ENCODE measurements around the gene PRAME. TPM values are rescaled to one million over a fixed set of nuclear protein-coding genes. Genes with fewer than 3 reads are reported as not detected.

The PRAME gene
- total and polyA plus RNA-seq, 7 donors: 0.03 TPM; not detected in 6

DNA sequence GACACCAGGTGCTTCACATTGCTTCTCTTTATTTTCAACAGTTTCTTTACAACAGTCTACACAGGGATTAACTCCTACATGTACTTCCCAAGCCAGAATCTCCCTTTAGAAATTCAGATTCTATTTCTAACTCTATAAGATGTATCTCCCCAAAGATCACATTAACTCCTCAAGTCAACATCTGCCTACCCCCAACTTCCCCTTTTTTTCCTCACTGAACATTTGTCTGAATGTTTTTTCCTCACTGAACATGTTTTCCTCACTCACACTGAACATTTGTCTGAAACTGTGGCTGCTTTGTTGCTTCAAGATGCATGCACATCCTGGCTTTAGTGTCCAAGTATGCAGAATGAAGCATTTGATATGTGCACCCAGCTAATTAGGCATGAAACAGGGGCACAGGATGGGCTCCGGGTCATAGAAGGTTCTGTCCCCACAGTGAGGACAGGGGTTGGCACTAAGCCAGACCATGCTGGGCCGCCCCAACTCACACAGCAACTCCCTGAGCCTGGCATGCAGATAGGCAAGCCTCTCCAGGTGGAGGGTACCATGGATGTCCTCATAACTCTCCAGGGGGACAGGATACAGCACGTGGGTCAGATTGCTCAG is 11.3 kb downstream of the PRAME start:
- no peaks in the 10 kb centered on the region for H3K27me3 ChIP-seq (ENCODE audit: insufficient read depth in 3 of 3, low read length in 2 of 3)
- no peak for ATAC-seq

GRCh38 chr22:22547226-22547625 is 11.8 kb downstream of the PRAME start:
- H3K4me3 ChIP-seq: no peak overlapping the region
- 89 to 95% (median 89%) methylated on average over 3 of the region's 3 CpGs for WGBS, 3 donors
- H3K36me3 ChIP-seq (ENCODE audit: insufficient read depth in 1 of 2, low read depth in 1 of 2): no peaks in the 10 kb centered on the region
- no peak for TF ChIP-seq CTCF (IDR thresholded peaks at IDR 0.05)
- H3K9me3 ChIP-seq: no peaks in the 10 kb centered on the region
- no peak for ATAC-seq
- intact Hi-C loops (cut with DNase I): no loop called here
- H3K27ac ChIP-seq: no peak overlapping the region
- no peaks in the 10 kb centered on the region for H3K4me1 ChIP-seq
- no peaks in the 10 kb centered on the region for H3K27me3 ChIP-seq (ENCODE audit: insufficient read depth in 3 of 3, low read length in 2 of 3)
- DNase-seq: no peak

More for the DNA sequence above, 11.3 kb downstream of the PRAME start:
- Histone ChIP-seq H3K27ac (no peak overlapping the region), H3K4me3 (no peak overlapping the region), H3K36me3 (ENCODE audit: insufficient read depth in 1 of 2, low read depth in 1 of 2) (no peaks in the 10 kb centered on the region), H3K9me3 (no peaks in the 10 kb centered on the region), H3K4me1 (no peaks in the 10 kb centered on the region)
- intact Hi-C loops (cut with DNase I): no loop called here
- DNase-seq: no peak
- WGBS, 3 donors: 31 to 42% (median 40%) methylated on average over 3 of the region's 3 CpGs
- TF ChIP-seq CTCF (IDR thresholded peaks at IDR 0.05): no peak

DNA sequence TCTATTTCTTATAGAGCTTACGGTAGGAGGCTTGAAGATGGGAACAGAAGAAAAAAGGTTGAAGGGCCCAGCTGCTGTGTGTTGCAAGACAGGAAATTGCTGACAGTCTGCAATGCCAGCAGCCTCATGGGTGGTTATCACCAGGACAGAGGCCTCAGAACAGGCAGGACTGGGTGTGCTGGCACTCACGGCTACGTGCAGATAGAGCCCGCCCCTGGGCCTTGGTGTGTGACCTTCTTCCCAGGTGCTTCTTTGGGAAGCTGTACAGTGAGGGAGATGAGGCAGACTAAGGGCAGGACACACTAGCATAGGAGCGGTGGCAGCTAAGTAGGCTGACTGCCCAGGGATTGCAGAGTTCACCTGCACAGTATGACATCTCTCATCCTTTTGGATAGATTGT is 12.6 kb downstream of the PRAME start:
- intact Hi-C loops (cut with DNase I): no loop called here
- no peak for ATAC-seq
- Histone ChIP-seq H3K9me3 (no peaks in the 10 kb centered on the region), H3K27ac (no peak overlapping the region), H3K27me3 (ENCODE audit: insufficient read depth in 3 of 3, low read length in 2 of 3) (no peaks in the 10 kb centered on the region), H3K4me3 (no peak overlapping the region), H3K4me1 (no peaks in the 10 kb centered on the region), H3K36me3 (ENCODE audit: insufficient read depth in 1 of 2, low read depth in 1 of 2) (no peaks in the 10 kb centered on the region)
- no peak for TF ChIP-seq CTCF (IDR thresholded peaks at IDR 0.05)
- WGBS, 3 donors: 50 to 64% (median 52%) methylated on average over 5 of the region's 5 CpGs
- DNase-seq: no peak

DNA sequence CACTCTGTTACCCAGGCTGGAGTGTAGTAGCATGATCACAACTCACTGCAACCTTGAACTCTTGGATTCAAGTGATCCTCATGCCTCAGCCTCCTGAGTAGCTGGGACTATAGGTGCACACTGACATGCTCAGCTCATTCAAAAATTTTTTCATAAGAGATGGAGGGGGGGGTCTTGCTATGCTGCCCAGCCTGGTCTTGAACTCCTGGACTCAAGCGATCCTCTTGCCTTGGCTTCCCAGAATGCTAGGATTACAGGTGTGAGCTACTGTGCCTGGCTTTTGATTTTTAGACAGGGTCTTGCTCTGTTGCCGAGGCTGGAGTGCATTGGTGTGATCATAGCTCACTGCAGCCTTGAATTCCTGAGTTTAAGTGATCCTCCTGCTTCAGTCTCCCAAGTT is 14.0 kb downstream of the PRAME start:
- no peaks in the 10 kb centered on the region for H3K27me3 ChIP-seq (ENCODE audit: insufficient read depth in 3 of 3, low read length in 2 of 3)
- H3K9me3 ChIP-seq: no peaks in the 10 kb centered on the region
- intact Hi-C loops (cut with DNase I): no loop called here
- DNase-seq (no peak), ATAC-seq (no peak)
- no peak overlapping the region for H3K4me3 ChIP-seq
- no peaks in the 10 kb centered on the region for H3K36me3 ChIP-seq (ENCODE audit: insufficient read depth in 1 of 2, low read depth in 1 of 2)
- no peak for TF ChIP-seq CTCF (IDR thresholded peaks at IDR 0.05)
- WGBS, 3 donors: 82 to 90% (median 87%) methylated on average over 2 of the region's 2 CpGs
- H3K4me1 ChIP-seq: no peaks in the 10 kb centered on the region
- no peak overlapping the region for H3K27ac ChIP-seq

Measured in psoas muscle (tissue), 8 donors.